ENCODE data around the gene GEMIN2. TPM values are rescaled to one million over a fixed set of nuclear protein-coding genes. Genes with fewer than 3 reads are reported as not detected.

Gene GEMIN2
- polyA plus RNA-seq, 2 of the 4 experiments (the other 2 are of a cell fraction), result 30.6 to 67.8 TPM

GRCh38 chr14:39184628-39185255, 70.6 kb downstream of the GEMIN2 start:
- DNase-seq (ENCODE audit: low read depth in 1 of 2, low spot score in 1 of 2), result no peak
- ChIA-PET CTCF (interaction anchor here (0.6 to 1.1 kb wide), 3 partner anchors 47 to 184 kb away, joined by 3 read pairs; partner anchors contain the start of gene SEC23A), POLR2A (interaction anchor here (1.1 to 1.8 kb wide), 3 partner anchors 10 to 19 kb away, joined by 4 to 15 read pairs (median 9); partner anchors contain the start of genes PNN and TRAPPC6B)
- FAIRE-seq, result no peak
- WGBS (ENCODE audit: missing lambda C conversion rate), result 89% methylated on average over 4 of the region's 4 CpGs
- no peak overlapping the region for H3K4me3 ChIP-seq
- ATAC-seq, result no peak
- H3K4me2 ChIP-seq, result no peak overlapping the region
- H3K27ac ChIP-seq, result no peak overlapping the region
- TF ChIP-seq RCOR1 (IDR thresholded peaks at IDR 0.05; ENCODE audit: low read depth, low read length) (no peak), TP53 (CRISPR knock-in tag; IDR thresholded peaks at IDR 0.05) (0 out of 2 replicates have a peak, but pooled peaks have one; percentile 25), JUN (IDR thresholded peaks at IDR 0.05) (no peak), EHF (CRISPR knock-in tag; IDR thresholded peaks at IDR 0.05) (no peak)
- no peaks in the 10 kb centered on the region for H3K9me3 ChIP-seq
- H3K4me1 ChIP-seq, result peaks cover 10% of the 10 kb centered on the region; the same call in 2 of the 3 replicates

- no peaks in the 10 kb centered on the region for H3K9me3 ChIP-seq
- TF ChIP-seq CBX2 (IDR thresholded peaks at IDR 0.05; ENCODE audit: borderline replicate concordance, low read depth), result no peak
- peak; percentile 85 for TF ChIP-seq RARB (CRISPR knock-in tag; IDR thresholded peaks at IDR 0.05)
- TF ChIP-seq PHF8 (IDR thresholded peaks at IDR 0.05; ENCODE audit: borderline replicate concordance, low read depth), result no peak
- no peak for TF ChIP-seq NR3C1 (IDR thresholded peaks at IDR 0.05)
- peak; percentile 62; the same call in 1 of the 2 replicates for TF ChIP-seq HOXA7 (CRISPR knock-in tag; IDR thresholded peaks at IDR 0.05)
- TF ChIP-seq TFCP2L1 (CRISPR knock-in tag; IDR thresholded peaks at IDR 0.05), result peak; percentile 3; the same call in 1 of the 2 replicates
- H3K27ac ChIP-seq, result no peak overlapping the region
- no peak for FAIRE-seq
- H3K4me2 ChIP-seq, result no peak overlapping the region
- DNase-seq (ENCODE audit: low read depth in 1 of 2, low spot score in 1 of 2), result no peak
- ATAC-seq, result peak in 1 of 2 experiments; percentile 2; a peak in 1 of 6 replicates
- 78% methylated on average over 5 of the region's 5 CpGs for WGBS (ENCODE audit: missing lambda C conversion rate)
- ChIA-PET CTCF (interaction anchor here (0.6 to 1.1 kb wide), 4 partner anchors 47 to 183 kb away, joined by 3 read pairs; partner anchors contain the start of gene SEC23A), POLR2A (interaction anchor here (1.1 to 1.8 kb wide), 4 partner anchors 10 to 81 kb away, joined by 4 to 15 read pairs (median 6); partner anchors contain the start of genes PNN and TRAPPC6B)
- H3K4me3 ChIP-seq, result no peak overlapping the region
- peaks cover 10% of the 10 kb centered on the region; the same call in 2 of the 3 replicates for H3K4me1 ChIP-seq
Observed at GRCh38 chr14:39185256-39186049, 71.3 kb downstream of the GEMIN2 start.

Small RNA genes within 50 kb of the gene (small RNA-seq; reads per million reads assigned to genes)
- gene AL109628.1, result 0 reads per million in 6 experiments

Other genes with a start within 250 kb of the GEMIN2 start
- 176 and 238 TPM in 2 replicates for gene SEC23A, start 11.1 kb upstream of the GEMIN2 start, polyA plus RNA-seq (2011; rRNA removed)
- 90.2 to 105 TPM (median 96.4 TPM) in 3 replicates for gene SEC23A, start 11.1 kb upstream of the GEMIN2 start, polyA plus RNA-seq (2017; fragmentation: RNase III; extraction: RNeasy Plus Mini Kit Qiagen cat#74134 plus additional on column Dnase treatment)
- gene TRAPPC6B, start 56.0 kb downstream of the GEMIN2 start, polyA plus RNA-seq (2011; rRNA removed), result 18.7 and 31.6 TPM in 2 replicates
- gene TRAPPC6B, start 56.0 kb downstream of the GEMIN2 start, polyA plus RNA-seq (2017; fragmentation: RNase III; extraction: RNeasy Plus Mini Kit Qiagen cat#74134 plus additional on column Dnase treatment), result 14.7 to 16.4 TPM (median 15.7 TPM) in 3 replicates
- 40.3 and 50.1 TPM in 2 replicates for gene PNN, start 60.9 kb downstream of the GEMIN2 start, polyA plus RNA-seq (2011; rRNA removed)
- 108 to 124 TPM (median 117 TPM) in 3 replicates for gene PNN, start 60.9 kb downstream of the GEMIN2 start, polyA plus RNA-seq (2017; fragmentation: RNase III; extraction: RNeasy Plus Mini Kit Qiagen cat#74134 plus additional on column Dnase treatment)
- 71.7 and 73.9 TPM in 2 replicates for gene MIA2, start 119.6 kb downstream of the GEMIN2 start, polyA plus RNA-seq (2011; rRNA removed)
- gene MIA2, start 119.6 kb downstream of the GEMIN2 start, polyA plus RNA-seq (2017; fragmentation: RNase III; extraction: RNeasy Plus Mini Kit Qiagen cat#74134 plus additional on column Dnase treatment), result 22.9 to 25.6 TPM (median 25.4 TPM) in 3 replicates